ENCODE measurements around the gene GPRC5D.

DNA sequence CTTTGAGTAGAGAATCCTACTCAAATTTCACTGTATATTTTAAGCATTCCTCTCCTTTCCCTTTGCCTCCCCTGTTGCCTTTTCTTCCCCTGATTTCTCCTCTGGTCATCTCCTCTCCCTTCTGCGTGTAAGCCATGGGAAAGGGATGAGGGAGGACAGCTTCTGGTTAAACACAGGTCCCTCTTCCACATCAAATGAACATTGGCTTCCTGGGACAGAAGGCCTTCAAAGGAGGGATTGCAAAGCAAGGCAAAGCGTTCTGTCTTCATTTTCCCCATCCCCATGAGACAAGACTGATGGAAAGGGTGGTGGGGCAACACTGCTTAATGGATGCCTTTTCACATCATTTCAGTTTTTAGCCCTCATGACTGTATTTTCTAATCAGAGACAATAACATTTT lies 34.5 kb downstream of the GPRC5D start:
- TF ChIP-seq POLR2AphosphoS5 (IDR thresholded peaks at IDR 0.05; ENCODE audit: low read depth, low read length) (no peak), POLR2A (IDR thresholded peaks at IDR 0.05; ENCODE audit: low read depth, low read length) (no peak), SPI1 (IDR thresholded peaks at IDR 0.05; ENCODE audit: low read depth, low read length) (no peak)

All from GM12891 (cell line).